ENCODE measurements around the gene PHF20.

GRCh38 chr20:35870541-35871258, 98.9 kb downstream of the PHF20 start:
- TF ChIP-seq CTCF (IDR thresholded peaks at IDR 0.05) (no peak), ATF6 (CRISPR knock-in tag; IDR thresholded peaks at IDR 0.05) (no peak), E2F4 (CRISPR knock-in tag; IDR thresholded peaks at IDR 0.05; ENCODE audit: borderline replicate concordance, low read depth) (no peak), HMGXB4 (CRISPR knock-in tag; IDR thresholded peaks at IDR 0.05) (no peak), NR2C2 (CRISPR knock-in tag; IDR thresholded peaks at IDR 0.05) (no peak), E2F1 (CRISPR knock-in tag; IDR thresholded peaks at IDR 0.05) (no peak)
